Stimulated activated CD4-positive, alpha-beta T cell treated with anti-CD3 and anti-CD28 coated beads, Interleukin-4, amount 100 ng/mL, for 1 hour (primary cell): ENCODE data around the gene DET1.

Source experiments
- DNase-seq: peaks from one replicate; pipeline ENCODE4 v3.0.0-alpha.2; 2020

DET1 gene

GRCh38 chr15:88463870-88464532 lies 82.5 kb downstream of the DET1 start:
- no peak for DNase-seq
